ENCODE measurements around the gene KLHL11.
A peak's percentile ranks its signal among the peaks of the same experiment; 100 is the strongest.

Gene KLHL11

GRCh38 chr17:41895617-41896016 is 30.4 kb upstream of the KLHL11 start (continued):
- no peak for TF ChIP-seq PATZ1 (CRISPR knock-in tag; IDR thresholded peaks at IDR 0.05; ENCODE audit: borderline replicate concordance)
- TF ChIP-seq CREB5 (CRISPR knock-in tag; IDR thresholded peaks at IDR 0.05; ENCODE audit: low read depth), result no peak
- TF ChIP-seq PPARA (CRISPR knock-in tag; IDR thresholded peaks at IDR 0.05; ENCODE audit: borderline replicate concordance), result no peak
- no peak for TF ChIP-seq SNAI2 (CRISPR knock-in tag; IDR thresholded peaks at IDR 0.05)
- no peak for TF ChIP-seq ESRRG (CRISPR knock-in tag; IDR thresholded peaks at IDR 0.05)
- TF ChIP-seq BACH2 (CRISPR knock-in tag; IDR thresholded peaks at IDR 0.05; ENCODE audit: borderline replicate concordance), result no peak
- TF ChIP-seq TOX (CRISPR knock-in tag; IDR thresholded peaks at IDR 0.05; ENCODE audit: borderline replicate concordance), result no peak
- TF ChIP-seq ARNTL (CRISPR knock-in tag; IDR thresholded peaks at IDR 0.05; ENCODE audit: borderline replicate concordance, low read depth), result no peak
- TF ChIP-seq CSDC2 (CRISPR knock-in tag; IDR thresholded peaks at IDR 0.05), result 0 out of 2 replicates have a peak, but pooled peaks have one; percentile 23

GRCh38 chr17:41894791-41895331 is 29.6 kb upstream of the KLHL11 start:
- peak; percentile 89 for ATAC-seq
- TF ChIP-seq PPARA (CRISPR knock-in tag; IDR thresholded peaks at IDR 0.05; ENCODE audit: borderline replicate concordance) (no peak), TSHZ2 (CRISPR knock-in tag; IDR thresholded peaks at IDR 0.05) (peak; percentile 31; the same call in 1 of the 2 replicates), CSDC2 (CRISPR knock-in tag; IDR thresholded peaks at IDR 0.05) (peak; percentile 32; the same call in 1 of the 2 replicates), ZC3H10 (CRISPR knock-in tag; IDR thresholded peaks at IDR 0.05) (no peak), TCF4 (CRISPR knock-in tag; IDR thresholded peaks at IDR 0.05; ENCODE audit: borderline replicate concordance) (peak; percentile 76), ZFP30 (CRISPR knock-in tag; IDR thresholded peaks at IDR 0.05) (no peak)

GRCh38 chr17:41893384-41893783 is 28.2 kb upstream of the KLHL11 start:
- TF ChIP-seq CSRNP3 (CRISPR knock-in tag; IDR thresholded peaks at IDR 0.05) (no peak), CSDC2 (CRISPR knock-in tag; IDR thresholded peaks at IDR 0.05) (no peak), GLIS3 (CRISPR knock-in tag; IDR thresholded peaks at IDR 0.05) (no peak), PATZ1 (CRISPR knock-in tag; IDR thresholded peaks at IDR 0.05; ENCODE audit: borderline replicate concordance) (no peak), SNAI2 (CRISPR knock-in tag; IDR thresholded peaks at IDR 0.05) (no peak), ZFP3 (CRISPR knock-in tag; IDR thresholded peaks at IDR 0.05) (no peak), TOX (CRISPR knock-in tag; IDR thresholded peaks at IDR 0.05; ENCODE audit: borderline replicate concordance) (no peak), ZNF70 (CRISPR knock-in tag; IDR thresholded peaks at IDR 0.05) (no peak), ARNTL (CRISPR knock-in tag; IDR thresholded peaks at IDR 0.05; ENCODE audit: borderline replicate concordance, low read depth) (no peak), ESRRG (CRISPR knock-in tag; IDR thresholded peaks at IDR 0.05) (no peak), TSHZ2 (CRISPR knock-in tag; IDR thresholded peaks at IDR 0.05) (no peak), POU6F1 (CRISPR knock-in tag; IDR thresholded peaks at IDR 0.05; ENCODE audit: borderline replicate concordance, low read depth) (no peak), ZC3H10 (CRISPR knock-in tag; IDR thresholded peaks at IDR 0.05) (no peak), ISL1 (CRISPR knock-in tag; IDR thresholded peaks at IDR 0.05) (no peak), BACH2 (CRISPR knock-in tag; IDR thresholded peaks at IDR 0.05; ENCODE audit: borderline replicate concordance) (no peak)
- no peak for ATAC-seq
